Activated CD4-positive, alpha-beta T cell treated with anti-CD3 and anti-CD28 coated beads, Interleukin-2, Interleukin-4, amounts not matched to agents 100 ng/mL and 50 ng/mL, durations not matched to agents 16 hours and 8 hours (primary cell): ENCODE data around the gene GBP1.

Experiments
- DNase-seq: peaks from one replicate; pipeline ENCODE4 v3.0.0-alpha.2; 2020; ENCODE audit warnings: low spot score

Gene GBP1

GRCh38 chr1:89005286-89006151 lies 59.5 kb downstream of the GBP1 start:
- DNase-seq, result no peak
